Dermis blood vessel endothelial cell (primary cell): ENCODE measurements around the gene CASZ1. TPM values are rescaled to one million over a fixed set of nuclear protein-coding genes. Genes with fewer than 3 reads are reported as not detected.

Source experiments
- DNase-seq: peaks from one replicate; pipeline ENCODE4 v3.0.0; 2010
- total RNA-seq: library from RNA; depleted of rRNA; stranded (reverse); fragments of >200 nt; gene quantifications from 2 replicates; pipeline ENCODE4 v1.2.3, GENCODE V29; 2014

Gene CASZ1
- total RNA-seq, 1 donor from 2014 or later = 4.3 TPM

GRCh38 chr1:10669570-10669969 is 126.9 kb downstream of the CASZ1 start:
- DNase-seq = no peak

GRCh38 chr1:10667861-10668761 is 128.3 kb downstream of the CASZ1 start:
- DNase-seq = peak; percentile 21

- no peak for DNase-seq
Observed at GRCh38 chr1:10665930-10666850, 130.3 kb downstream of the CASZ1 start.

DNA sequence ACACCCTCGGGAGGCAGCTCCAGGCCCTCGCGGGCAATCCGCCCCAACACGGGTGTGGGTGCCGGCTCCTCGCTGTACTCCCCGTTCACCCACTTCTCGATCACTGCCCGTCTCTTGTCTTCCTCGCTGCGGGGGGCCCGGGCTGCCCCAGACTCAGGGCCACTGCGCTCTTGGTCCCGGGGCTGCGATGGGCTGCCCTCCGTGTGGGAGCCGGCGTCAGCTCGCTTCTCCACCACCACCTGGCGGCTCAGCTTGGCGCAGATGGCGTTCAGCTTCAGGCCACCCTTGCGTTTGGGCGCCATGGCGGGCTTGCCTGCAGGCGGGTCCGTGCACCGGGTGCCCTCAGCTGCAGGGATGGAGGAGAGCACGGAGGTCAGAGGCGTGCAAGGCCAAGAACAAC is 131.2 kb downstream of the CASZ1 start:
- DNase-seq = no peak

GRCh38 chr1:10664251-10664650 is 132.2 kb downstream of the CASZ1 start:
- DNase-seq = no peak

- no peak for DNase-seq
Observed at GRCh38 chr1:10663678-10664035, 132.8 kb downstream of the CASZ1 start.

DNA sequence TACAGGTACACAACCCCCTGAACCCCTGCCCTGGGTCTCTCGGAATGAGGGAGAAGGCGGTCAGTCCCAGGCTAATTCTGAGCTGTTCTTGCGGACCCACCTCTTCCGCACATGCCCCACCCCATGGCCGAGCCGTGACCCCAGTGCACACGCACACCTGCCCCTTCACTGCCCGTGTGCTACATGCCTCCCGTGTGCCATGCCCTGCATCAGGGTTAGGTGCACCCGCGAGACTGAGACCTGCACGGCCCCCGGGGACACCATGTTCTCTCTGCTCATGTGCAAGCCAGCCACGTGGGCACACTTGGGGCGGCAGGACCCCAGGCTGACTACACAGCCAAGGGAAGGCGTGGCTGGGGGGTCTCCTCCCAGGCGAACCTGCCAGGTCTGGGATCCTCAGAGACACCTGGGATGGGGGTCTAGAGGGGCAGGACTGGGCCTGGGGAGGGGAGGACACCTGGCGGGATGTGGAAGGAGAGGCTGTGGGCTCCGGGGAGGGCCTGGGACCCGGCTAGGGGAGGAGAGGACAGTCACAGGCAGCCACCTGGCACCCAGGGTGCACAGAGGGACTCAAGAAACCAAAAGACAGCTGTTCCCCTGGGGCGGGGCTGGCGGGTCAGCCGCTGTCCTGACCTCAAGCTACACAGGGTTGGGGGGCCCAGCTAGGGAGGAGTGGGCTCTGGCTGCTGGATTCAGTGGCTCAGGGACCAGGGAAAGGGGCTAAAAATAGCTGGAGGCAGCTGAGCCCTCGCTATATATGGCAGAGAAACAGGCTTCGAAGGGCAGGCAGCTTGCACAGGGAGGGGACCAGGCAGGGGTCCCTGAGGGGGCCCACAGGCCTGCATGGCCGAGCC is 133.4 kb downstream of the CASZ1 start:
- no peak for DNase-seq

GRCh38 chr1:10662090-10662688 is 134.3 kb downstream of the CASZ1 start:
- DNase-seq = no peak

DNA sequence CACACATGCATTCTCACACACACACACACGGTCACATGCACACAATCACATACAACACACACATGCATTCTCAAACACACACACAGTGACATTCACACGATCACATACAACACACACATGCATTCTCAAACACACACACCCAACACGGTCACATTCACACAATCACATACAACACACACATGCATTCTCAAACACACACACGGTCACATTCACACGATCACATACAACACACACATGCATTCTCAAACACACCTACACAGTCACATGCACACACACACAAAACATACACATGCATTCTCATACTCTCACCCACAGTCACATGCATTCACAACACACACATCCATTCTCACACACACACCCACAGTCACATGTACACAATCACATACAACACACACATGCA is 135.0 kb downstream of the CASZ1 start:
- no peak for DNase-seq

GRCh38 chr1:10659646-10660540 is 136.6 kb downstream of the CASZ1 start:
- no peak for DNase-seq

DNA sequence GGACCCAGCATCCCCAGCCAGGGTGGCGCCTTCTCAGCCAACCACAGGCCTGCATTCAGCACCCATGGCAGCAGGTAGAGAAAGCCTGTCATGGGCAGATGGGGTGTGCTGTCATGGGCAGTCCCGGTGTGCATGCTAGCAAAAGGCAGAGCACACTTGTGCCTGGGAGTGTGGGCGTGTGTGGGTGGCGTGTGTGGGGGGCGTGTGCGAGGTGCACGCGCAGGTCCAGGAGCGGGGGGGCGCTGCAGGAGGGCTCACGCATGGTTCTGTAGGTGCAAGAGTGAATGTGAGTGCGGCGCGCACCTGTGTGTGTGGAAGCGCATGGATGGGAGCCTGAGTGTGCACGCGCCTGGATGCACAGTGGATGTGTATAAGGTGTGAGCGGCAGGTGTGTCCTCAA is 137.2 kb downstream of the CASZ1 start:
- no peak for DNase-seq

GRCh38 chr1:10658396-10659066 is 137.9 kb downstream of the CASZ1 start:
- DNase-seq = no peak

DNA sequence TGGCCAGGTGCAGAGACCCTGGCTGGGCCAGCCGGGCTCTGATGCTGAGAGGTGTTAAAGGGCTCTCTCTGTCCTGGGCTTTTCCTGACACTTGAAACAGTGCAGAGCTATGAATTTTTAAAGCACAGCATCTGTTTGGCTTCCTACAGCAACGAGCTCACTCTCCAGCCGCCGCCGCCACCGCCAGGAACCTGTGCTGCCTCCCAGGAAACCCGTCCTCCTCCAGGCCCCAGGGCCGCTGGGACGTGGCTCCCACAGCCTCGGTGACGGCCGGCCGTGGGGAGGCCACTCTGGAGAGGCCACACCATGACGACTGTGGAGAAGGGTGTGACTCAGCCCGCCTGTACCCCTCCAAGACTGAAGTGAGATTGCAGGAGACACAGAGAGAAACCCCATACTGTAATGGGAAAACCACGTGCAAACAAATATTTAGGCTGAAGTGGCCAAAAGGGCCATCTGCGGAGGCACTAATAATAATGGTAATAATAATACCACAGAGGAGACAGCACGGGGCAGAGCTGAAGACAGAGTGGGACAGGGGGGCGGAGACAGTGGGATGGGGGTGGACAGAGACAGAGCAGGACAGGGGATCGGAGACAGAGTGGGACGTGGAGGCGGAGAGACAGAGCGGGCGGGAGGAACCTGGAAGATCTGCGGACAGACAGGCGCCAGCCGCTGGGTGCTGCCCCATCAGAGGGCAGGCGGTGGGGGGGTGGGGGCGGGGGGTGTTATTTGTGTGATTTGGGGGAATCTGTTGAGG is 139.2 kb downstream of the CASZ1 start:
- DNase-seq = no peak

- DNase-seq = no peak
Observed at GRCh38 chr1:10656431-10656830, 140.0 kb downstream of the CASZ1 start.

DNA sequence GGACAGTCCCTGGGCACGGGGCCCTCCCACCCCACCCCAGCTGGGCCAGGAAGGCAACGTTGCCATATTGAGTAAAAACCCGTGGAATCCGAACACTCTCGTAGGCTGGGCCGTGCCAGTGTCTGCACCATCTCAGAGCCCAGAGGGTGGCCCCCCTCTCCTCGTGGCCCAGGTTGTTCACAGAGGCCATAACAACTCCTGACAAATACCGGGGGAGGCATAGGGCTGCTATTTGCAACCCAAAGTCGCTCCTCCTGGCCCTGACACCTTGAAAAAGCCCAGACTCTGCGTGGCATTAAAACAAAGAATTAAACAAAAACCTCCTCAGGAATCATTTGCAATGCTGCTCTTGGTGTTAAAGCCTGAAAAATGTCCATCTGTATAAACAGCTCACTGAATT is 141.4 kb downstream of the CASZ1 start:
- DNase-seq = no peak

- DNase-seq = no peak
Observed at GRCh38 chr1:10653370-10654125, 142.9 kb downstream of the CASZ1 start.

GRCh38 chr1:10652626-10653025 is 143.8 kb downstream of the CASZ1 start:
- DNase-seq = no peak

- no peak for DNase-seq
Observed at GRCh38 chr1:10651793-10652192, 144.7 kb downstream of the CASZ1 start.

DNA sequence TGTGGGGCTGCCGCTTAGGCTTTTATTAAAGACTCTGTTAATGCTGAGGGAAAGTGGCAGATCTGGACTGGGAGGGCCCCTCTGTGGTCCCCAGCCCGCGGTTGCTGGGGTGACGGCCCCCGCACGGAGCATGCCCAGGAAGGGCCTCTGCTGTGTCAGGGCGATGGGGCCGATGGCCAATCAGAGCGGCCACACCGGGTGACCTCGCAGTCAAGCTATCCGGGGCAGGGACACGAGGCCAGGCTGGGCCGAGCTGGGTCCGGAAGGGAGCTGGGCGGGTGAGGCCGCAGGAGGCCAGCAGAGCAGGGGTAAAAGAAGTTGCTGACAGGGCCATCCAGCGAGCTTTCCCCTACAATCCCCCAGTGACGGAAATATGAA is 145.1 kb downstream of the CASZ1 start:
- DNase-seq = no peak
